Neural progenitor cell (in vitro differentiated cells): ENCODE data around the gene KCNMB4.

Experiments
- EZH2 ChIP-seq: fragments of 200-600 bp; sonication (generic); IDR thresholded peaks from 2 replicates; pipeline ENCODE4 v1.6.1; 2017; ENCODE audit warnings: antibody characterized with exemption, mild to moderate bottlenecking, moderate library complexity
- EZH2phosphoT487 ChIP-seq: fragments of 200-600 bp; sonication (generic); IDR thresholded peaks from 2 replicates; pipeline ENCODE4 v1.6.1; 2017; ENCODE audit warnings: antibody characterized with exemption
- TF ChIP-seq, protein P1 (sequence below): fragments of 200-600 bp; sonication (generic); IDR thresholded peaks from 2 replicates; pipeline ENCODE4 v1.5.1; 2017; ENCODE audit warnings: antibody characterized with exemption, mild to moderate bottlenecking

- TF ChIP-seq, protein P1, sequence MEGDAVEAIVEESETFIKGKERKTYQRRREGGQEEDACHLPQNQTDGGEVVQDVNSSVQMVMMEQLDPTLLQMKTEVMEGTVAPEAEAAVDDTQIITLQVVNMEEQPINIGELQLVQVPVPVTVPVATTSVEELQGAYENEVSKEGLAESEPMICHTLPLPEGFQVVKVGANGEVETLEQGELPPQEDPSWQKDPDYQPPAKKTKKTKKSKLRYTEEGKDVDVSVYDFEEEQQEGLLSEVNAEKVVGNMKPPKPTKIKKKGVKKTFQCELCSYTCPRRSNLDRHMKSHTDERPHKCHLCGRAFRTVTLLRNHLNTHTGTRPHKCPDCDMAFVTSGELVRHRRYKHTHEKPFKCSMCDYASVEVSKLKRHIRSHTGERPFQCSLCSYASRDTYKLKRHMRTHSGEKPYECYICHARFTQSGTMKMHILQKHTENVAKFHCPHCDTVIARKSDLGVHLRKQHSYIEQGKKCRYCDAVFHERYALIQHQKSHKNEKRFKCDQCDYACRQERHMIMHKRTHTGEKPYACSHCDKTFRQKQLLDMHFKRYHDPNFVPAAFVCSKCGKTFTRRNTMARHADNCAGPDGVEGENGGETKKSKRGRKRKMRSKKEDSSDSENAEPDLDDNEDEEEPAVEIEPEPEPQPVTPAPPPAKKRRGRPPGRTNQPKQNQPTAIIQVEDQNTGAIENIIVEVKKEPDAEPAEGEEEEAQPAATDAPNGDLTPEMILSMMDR, result no peak
- no peak for TF ChIP-seq EZH2
- no peak for TF ChIP-seq EZH2phosphoT487
These were observed 61.5 kb downstream of the KCNMB4 start for GRCh38 chr12:70427611-70428010.
